SJCRH30 (cell line): ENCODE data around the gene RFNG. TPM values are rescaled to one million over a fixed set of nuclear protein-coding genes. Genes with fewer than 3 reads are reported as not detected.

Source experiments
- DNase-seq, 2 experiments: peaks; one replicate each; pipeline ENCODE4 v3.0.0-alpha.2; 2015 to 2020
- H3K27ac ChIP-seq: fragments of 250-450 bp; sonication (Bioruptor Pico); 2 replicates; pipeline ENCODE4 v1.5.1; 2020; ENCODE audit warnings: mild to moderate bottlenecking, moderate library complexity
- H3K27me3 ChIP-seq: fragments of 250-450 bp; sonication (Bioruptor Pico); 2 replicates; pipeline ENCODE4 v1.5.1; 2020; ENCODE audit warnings: mild to moderate bottlenecking, moderate library complexity
- H3K36me3 ChIP-seq: fragments of 250-450 bp; sonication (Bioruptor Pico); 2 replicates; pipeline ENCODE4 v1.5.1; 2020; ENCODE audit warnings: mild to moderate bottlenecking, moderate library complexity
- H3K4me1 ChIP-seq: fragments of 250-450 bp; sonication (Bioruptor Pico); 2 replicates; pipeline ENCODE4 v1.5.1; 2020; ENCODE audit warnings: mild to moderate bottlenecking, moderate library complexity
- H3K4me3 ChIP-seq: fragments of 250-450 bp; sonication (Bioruptor Pico); 2 replicates; pipeline ENCODE4 v1.5.1; 2020; ENCODE audit warnings: mild to moderate bottlenecking, moderate library complexity
- H3K9me3 ChIP-seq: fragments of 250-450 bp; sonication (Bioruptor Pico); replicated peaks from 2 replicates; pipeline ENCODE4 v1.5.1; 2020; ENCODE audit warnings: mild to moderate bottlenecking, moderate library complexity
- total RNA-seq: library from RNA; depleted of rRNA; stranded (reverse); fragments of >200 nt; shearing (Covaris generic); gene quantifications from 2 replicates; pipeline ENCODE4 v1.2.3, GENCODE V29; 2014

The RFNG gene
- total RNA-seq, 1 experiment from 2014 or later: 26.5 TPM

- no peak for DNase-seq
Measured at GRCh38 chr17:82029990-82030469, 21.6 kb downstream of the RFNG start.

GRCh38 chr17:82029391-82029790, 22.2 kb downstream of the RFNG start:
- no peak for DNase-seq
- Histone ChIP-seq H3K27ac (no peak overlapping the region), H3K36me3 (no peaks in the 10 kb centered on the region), H3K4me3 (no peak overlapping the region), H3K9me3 (no peaks in the 10 kb centered on the region), H3K4me1 (no peaks in the 10 kb centered on the region; the same call in 1 of the 2 replicates), H3K27me3 (no peaks in the 10 kb centered on the region)

More at GRCh38 chr17:82029990-82030469, 21.6 kb downstream of the RFNG start:
- no peaks in the 10 kb centered on the region; the same call in 1 of the 2 replicates for H3K4me1 ChIP-seq
- no peaks in the 10 kb centered on the region for H3K9me3 ChIP-seq
- H3K27me3 ChIP-seq: no peaks in the 10 kb centered on the region
- H3K27ac ChIP-seq: no peak overlapping the region
- H3K4me3 ChIP-seq: no peak overlapping the region
- no peaks in the 10 kb centered on the region for H3K36me3 ChIP-seq

GRCh38 chr17:82028966-82029365, 22.6 kb downstream of the RFNG start:
- Histone ChIP-seq H3K27me3 (no peaks in the 10 kb centered on the region), H3K9me3 (no peaks in the 10 kb centered on the region), H3K36me3 (no peaks in the 10 kb centered on the region), H3K4me1 (no peaks in the 10 kb centered on the region; the same call in 1 of the 2 replicates), H3K27ac (no peak overlapping the region), H3K4me3 (no peak overlapping the region)
- DNase-seq: no peak

- Histone ChIP-seq H3K27me3 (no peaks in the 10 kb centered on the region), H3K4me1 (no peaks in the 10 kb centered on the region; the same call in 1 of the 2 replicates), H3K4me3 (no peak overlapping the region), H3K27ac (no peak overlapping the region), H3K36me3 (no peaks in the 10 kb centered on the region), H3K9me3 (no peaks in the 10 kb centered on the region)
- DNase-seq: no peak
Measured at GRCh38 chr17:82028246-82028645, 23.4 kb downstream of the RFNG start.

- Histone ChIP-seq H3K27ac (no peak overlapping the region), H3K36me3 (no peaks in the 10 kb centered on the region), H3K27me3 (no peaks in the 10 kb centered on the region), H3K4me1 (peaks cover 7% of the 10 kb centered on the region; the same call in 1 of the 2 replicates), H3K4me3 (no peak overlapping the region), H3K9me3 (no peaks in the 10 kb centered on the region)
- no peak for DNase-seq
Measured at GRCh38 chr17:82025401-82026107, 26.1 kb downstream of the RFNG start.

GRCh38 chr17:82024859-82025258, 26.8 kb downstream of the RFNG start:
- no peak overlapping the region for H3K4me3 ChIP-seq
- no peaks in the 10 kb centered on the region for H3K27me3 ChIP-seq
- no peaks in the 10 kb centered on the region for H3K36me3 ChIP-seq
- H3K27ac ChIP-seq: no peak overlapping the region
- no peaks in the 10 kb centered on the region for H3K9me3 ChIP-seq
- no peak for DNase-seq
- peaks cover 7% of the 10 kb centered on the region; the same call in 1 of the 2 replicates for H3K4me1 ChIP-seq

GRCh38 chr17:82023447-82024241, 28.0 kb downstream of the RFNG start:
- H3K4me3 ChIP-seq: peak overlapping the region; percentile 72
- peaks cover 7% of the 10 kb centered on the region; the same call in 1 of the 2 replicates for H3K4me1 ChIP-seq
- peak overlapping the region; percentile 29; the same call in 1 of the 2 replicates for H3K27ac ChIP-seq
- no peaks in the 10 kb centered on the region for H3K36me3 ChIP-seq
- no peaks in the 10 kb centered on the region for H3K9me3 ChIP-seq
- peak; percentile 81 to 83 for DNase-seq
- H3K27me3 ChIP-seq: no peaks in the 10 kb centered on the region

- H3K27me3 ChIP-seq: no peaks in the 10 kb centered on the region
- peak; percentile 100 for DNase-seq
- no peaks in the 10 kb centered on the region for H3K36me3 ChIP-seq
- H3K27ac ChIP-seq: peak within 1 kb of the TSS; percentile 35
- no peaks in the 10 kb centered on the region for H3K9me3 ChIP-seq
- H3K4me1 ChIP-seq: peaks cover 7% of the 10 kb centered on the region; the same call in 1 of the 2 replicates
- peak within 1 kb of the TSS; percentile 89 for H3K4me3 ChIP-seq
Measured at GRCh38 chr17:82022981-82023446, 28.6 kb downstream of the RFNG start, which contains the start of gene LRRC45. LRRC45 (plus strand) TSS chr17:82023305; CDS start chr17:82023644, 339 bp downstream.

- Histone ChIP-seq H3K36me3 (no peaks in the 10 kb centered on the region), H3K9me3 (no peaks in the 10 kb centered on the region), H3K4me3 (peak within 1 kb of the TSS; percentile 89), H3K27ac (peak within 1 kb of the TSS; percentile 35), H3K4me1 (peaks cover 7% of the 10 kb centered on the region; the same call in 1 of the 2 replicates), H3K27me3 (no peaks in the 10 kb centered on the region)
- DNase-seq: peak in 1 of 2 experiments; percentile 66
Measured at GRCh38 chr17:82022310-82022980, 29.2 kb downstream of the RFNG start, which contains the start of gene CENPX. CENPX (minus strand) TSS chr17:82022878; CDS start chr17:82022861, 17 bp downstream.

GRCh38 chr17:82021900-82022309, 29.7 kb downstream of the RFNG start:
- H3K36me3 ChIP-seq: no peaks in the 10 kb centered on the region
- peak in 1 of 2 experiments; percentile 46 for DNase-seq
- no peaks in the 10 kb centered on the region for H3K27me3 ChIP-seq
- H3K27ac ChIP-seq: no peak overlapping the region; the same call in 1 of the 2 replicates
- H3K4me3 ChIP-seq: peak overlapping the region; percentile 89
- no peaks in the 10 kb centered on the region for H3K9me3 ChIP-seq
- peaks cover 7% of the 10 kb centered on the region; the same call in 1 of the 2 replicates for H3K4me1 ChIP-seq

- Histone ChIP-seq H3K27me3 (no peaks in the 10 kb centered on the region), H3K36me3 (no peaks in the 10 kb centered on the region), H3K4me1 (peaks cover 7% of the 10 kb centered on the region; the same call in 1 of the 2 replicates), H3K9me3 (no peaks in the 10 kb centered on the region), H3K27ac (no peak overlapping the region), H3K4me3 (peak overlapping the region; percentile 89)
- DNase-seq: peak; percentile 90 to 91
Measured at GRCh38 chr17:82021107-82021899, 30.3 kb downstream of the RFNG start.

GRCh38 chr17:82020572-82021106, 31.0 kb downstream of the RFNG start:
- no peak for DNase-seq
- H3K4me1 ChIP-seq: peaks cover 7% of the 10 kb centered on the region; the same call in 1 of the 2 replicates
- no peak overlapping the region for H3K4me3 ChIP-seq
- no peak overlapping the region for H3K27ac ChIP-seq
- no peaks in the 10 kb centered on the region for H3K36me3 ChIP-seq
- H3K27me3 ChIP-seq: no peaks in the 10 kb centered on the region
- H3K9me3 ChIP-seq: no peaks in the 10 kb centered on the region
